Measurements from ENCODE around the gene TFF3.
A peak's percentile ranks its signal among the peaks of the same experiment; 100 is the strongest.

The TFF3 gene, protein sequence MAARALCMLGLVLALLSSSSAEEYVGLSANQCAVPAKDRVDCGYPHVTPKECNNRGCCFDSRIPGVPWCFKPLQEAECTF

DNA sequence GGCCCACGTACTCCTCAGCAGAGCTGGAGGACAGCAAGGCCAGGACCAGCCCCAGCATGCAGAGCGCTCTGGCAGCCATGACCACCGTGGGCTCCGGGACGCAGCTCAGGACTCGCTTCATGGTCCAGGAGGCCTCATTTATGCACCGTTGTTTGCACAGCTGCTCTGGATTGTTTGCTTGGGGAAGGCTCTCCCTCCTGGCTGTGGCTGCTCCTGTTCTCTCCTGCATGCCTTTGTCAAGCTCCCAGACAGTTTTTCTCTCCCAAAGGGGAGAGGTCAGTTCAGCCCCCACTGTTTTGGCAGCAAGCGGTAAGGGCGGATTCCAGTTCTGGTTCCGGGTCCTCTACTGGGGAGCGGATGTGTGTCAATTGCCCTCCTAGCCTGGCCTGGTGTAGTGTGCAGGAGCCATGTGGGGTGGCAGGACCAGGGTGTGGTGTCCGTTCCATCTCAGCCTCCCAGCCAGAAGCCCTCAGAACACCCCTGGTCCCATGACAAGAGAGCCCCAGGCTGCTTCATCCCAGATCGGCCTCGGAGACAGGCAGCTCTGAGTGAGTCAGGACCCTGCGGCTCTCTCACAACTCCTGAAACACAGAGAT is at the start of gene TFF3:
Gene TFF3 (minus strand): TSS at position 114 of the 596 bp plus-strand sequence. CDS start 35 bp downstream, at position 79.
- DNase-seq = peak; percentile 96

DNA sequence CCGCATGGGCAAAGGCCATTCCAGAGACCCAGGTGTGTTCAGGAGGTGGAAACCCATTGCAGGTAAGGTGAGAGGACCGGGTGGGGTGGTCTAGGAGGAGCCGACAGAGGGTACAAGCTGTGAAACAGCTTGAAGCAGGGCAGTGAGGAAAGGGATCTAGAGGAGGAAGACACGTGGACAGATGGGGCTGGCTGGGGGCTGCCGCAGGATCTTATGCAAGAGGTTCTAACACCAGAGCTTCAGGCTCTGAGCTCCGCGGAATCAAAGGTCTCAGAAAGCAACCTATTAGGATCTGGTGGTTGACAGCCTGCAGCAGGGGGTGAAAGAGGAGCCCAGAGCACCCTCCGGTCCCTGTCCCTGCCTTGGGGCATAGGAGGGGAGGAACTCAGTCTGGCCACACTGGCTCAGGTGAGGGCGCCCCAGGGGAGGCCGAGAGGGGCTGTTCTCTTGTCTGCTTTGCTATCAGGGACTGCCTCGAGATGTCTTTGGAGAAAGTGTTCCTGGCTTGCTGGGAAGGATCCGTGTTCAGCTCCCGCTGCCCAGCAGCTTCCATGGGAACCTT is 49.2 kb upstream of the TFF3 start:
- DNase-seq = no peak

DNA sequence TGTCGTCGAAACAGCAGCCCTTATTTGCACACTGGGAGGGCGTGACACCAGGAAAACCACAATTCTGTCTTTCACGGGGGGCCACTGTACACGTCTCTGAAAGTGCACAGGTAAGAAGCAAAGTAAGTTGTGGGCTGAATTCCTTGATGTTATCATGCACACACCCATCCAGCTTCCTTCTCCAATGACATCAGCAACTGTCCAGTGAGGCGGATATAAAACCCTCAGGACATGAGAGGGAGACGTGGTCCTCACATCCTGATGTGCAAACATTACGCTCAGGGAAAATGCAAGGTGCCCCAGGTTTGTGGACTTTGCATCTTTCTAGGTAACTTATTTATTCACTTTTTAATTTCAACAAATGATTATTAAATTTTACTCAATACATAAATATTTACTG is 48.1 kb upstream of the TFF3 start:
- DNase-seq = no peak

DNA sequence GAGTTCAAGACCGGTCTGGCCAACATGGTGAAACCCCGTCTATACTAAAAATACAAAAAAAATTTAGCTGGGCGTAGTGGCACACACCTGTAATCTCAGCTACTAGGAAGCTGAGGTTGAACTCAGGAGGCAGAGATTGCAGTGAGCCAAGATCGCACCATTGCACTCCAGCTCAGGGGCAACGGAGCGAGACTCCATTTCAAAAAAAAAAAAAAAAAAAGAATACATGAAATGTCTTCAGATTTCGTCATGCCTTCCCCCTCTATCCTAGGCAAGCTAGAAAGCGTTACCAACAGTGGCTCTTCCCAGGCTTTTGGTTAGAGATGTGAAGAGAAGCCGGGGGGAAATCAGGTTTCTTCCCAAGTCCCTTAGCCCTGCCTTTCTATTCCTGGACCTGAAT is 47.5 kb upstream of the TFF3 start:
- DNase-seq = no peak

DNA sequence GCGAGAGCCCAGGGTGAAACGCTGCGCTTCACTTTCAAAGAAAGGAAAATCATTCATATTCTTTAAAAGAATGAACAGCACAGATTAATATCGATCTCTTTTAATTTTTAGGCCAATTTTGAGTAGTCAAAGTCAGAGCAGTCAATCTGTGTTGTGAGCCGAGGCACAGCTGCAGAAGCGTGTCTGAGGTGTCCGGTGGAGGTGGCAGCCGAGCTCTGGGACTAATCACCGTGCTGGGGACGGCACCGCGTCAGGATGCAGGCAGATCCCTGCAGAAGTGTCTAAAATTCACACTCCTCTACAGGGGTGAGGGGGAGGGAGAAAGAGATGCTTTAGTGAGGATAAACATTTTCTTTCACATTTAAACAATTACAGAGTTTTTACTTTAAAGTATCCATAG is 47.0 kb upstream of the TFF3 start:
- DNase-seq = no peak

DNA sequence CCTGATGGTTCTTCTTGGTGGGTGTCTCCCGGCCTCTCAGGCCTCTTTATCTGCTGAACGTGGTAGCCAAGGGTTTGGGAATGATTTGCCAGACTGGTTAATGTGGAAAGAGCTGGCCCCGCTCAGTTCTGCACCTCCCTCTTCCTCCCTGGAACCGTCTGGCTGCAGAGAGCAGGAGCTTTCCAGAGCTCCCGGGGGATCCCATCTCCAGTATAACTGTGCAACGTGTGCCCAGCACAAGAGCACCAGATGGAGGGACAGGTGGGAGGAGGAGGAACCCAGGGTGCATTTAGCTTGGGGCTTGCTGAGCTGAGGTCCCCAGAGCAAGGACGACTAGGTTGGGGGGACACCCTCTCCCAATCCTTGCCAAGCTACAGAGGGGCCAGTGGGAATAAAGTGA is 46.1 kb upstream of the TFF3 start:
- DNase-seq = no peak

DNA sequence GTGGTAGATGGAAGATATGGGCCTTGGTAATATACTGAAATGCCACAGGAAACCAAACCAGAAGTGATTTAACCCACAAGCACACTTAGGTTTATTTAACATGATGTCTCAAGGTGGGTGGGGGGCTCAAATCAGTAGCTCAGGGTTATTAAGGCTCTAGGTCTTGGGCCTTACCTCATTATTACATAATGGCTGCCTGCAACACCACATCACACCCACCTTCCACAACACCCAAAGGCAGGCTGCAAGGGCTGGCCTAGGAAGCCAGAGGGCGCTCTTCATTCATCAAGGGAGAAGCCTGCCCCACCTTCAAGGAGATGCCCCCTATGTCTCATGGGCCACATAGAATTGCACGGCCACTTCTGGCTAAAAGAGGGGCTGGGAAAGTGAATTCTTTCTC is 45.1 kb upstream of the TFF3 start:
- no peak for DNase-seq

DNA sequence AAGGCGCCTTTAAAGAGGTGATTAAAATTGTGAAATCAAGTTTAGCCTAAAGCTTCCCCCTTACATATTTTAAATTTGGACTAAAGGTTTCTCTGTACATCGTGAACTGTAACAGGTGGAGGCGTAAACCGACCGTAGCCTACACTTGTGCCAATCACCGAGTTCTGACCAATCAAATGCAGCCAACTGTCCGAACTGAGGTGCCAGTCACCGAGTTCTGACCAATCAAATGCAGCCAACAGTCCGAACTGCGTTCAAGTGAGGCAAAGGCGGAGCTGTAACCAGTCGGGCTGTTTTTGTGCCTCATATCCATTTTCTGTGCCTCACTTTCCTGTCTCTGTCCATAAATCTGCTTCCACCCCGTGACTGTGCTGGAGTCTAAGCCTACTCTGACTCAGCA is 43.7 kb upstream of the TFF3 start:
- DNase-seq = no peak

DNA sequence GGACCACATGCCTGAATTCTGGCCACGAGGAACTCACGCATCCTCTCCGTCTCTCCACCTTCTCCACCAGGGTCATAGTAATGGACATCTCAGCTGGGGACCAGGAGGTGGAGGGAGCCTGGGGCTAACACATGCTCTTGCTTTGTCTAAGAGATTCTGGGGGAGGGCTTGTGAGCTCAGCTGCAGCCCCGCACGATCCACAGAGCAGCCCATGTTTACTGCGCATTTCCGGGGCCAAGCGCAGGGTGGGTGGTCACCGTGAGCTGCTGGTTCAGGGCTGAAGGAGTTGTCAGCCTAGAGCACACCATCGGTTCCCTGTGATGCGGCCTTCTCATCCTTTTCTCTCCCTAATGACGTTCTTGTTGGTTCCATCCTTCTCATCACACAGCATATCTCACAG is 43.1 kb upstream of the TFF3 start:
- DNase-seq = no peak

DNA sequence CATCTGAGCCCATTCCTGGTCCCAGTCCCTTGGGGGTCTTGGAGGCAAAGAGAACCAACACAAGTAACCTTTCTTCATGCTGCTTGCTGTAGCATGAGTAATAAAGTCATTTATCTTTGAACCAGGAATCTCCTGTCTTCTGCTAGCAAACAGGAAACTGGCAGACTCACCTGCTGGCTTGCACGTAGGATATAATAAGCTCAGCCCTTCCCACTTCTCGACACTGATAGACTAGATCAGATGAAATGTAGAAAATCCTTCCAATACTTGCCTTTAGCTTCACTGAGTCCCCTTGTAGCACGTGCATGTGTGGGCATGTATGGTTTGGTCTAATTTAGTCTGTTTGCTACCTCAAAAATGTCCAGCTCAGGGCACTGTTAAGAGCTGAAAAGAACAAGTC is 42.1 kb upstream of the TFF3 start:
- DNase-seq = no peak

DNA sequence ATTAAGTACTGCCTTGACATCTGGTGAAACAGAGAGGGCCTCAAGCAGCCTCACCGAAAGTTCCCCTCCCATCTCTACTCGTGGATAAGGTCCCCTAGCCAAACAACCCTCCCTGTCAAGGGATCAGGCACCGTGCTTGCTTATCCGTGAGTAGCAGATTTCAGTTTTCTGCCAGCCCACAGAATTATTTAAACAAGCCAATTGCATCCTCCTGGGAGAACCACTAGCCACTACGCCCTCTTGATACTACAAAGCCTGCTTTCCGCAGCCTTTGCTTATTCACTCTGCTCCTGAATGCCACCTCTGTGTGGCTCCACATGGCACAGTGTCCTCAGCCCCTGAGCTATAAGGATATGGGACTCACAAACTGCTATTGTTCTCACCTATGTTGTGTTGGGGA is 41.4 kb upstream of the TFF3 start:
- no peak for DNase-seq

DNA sequence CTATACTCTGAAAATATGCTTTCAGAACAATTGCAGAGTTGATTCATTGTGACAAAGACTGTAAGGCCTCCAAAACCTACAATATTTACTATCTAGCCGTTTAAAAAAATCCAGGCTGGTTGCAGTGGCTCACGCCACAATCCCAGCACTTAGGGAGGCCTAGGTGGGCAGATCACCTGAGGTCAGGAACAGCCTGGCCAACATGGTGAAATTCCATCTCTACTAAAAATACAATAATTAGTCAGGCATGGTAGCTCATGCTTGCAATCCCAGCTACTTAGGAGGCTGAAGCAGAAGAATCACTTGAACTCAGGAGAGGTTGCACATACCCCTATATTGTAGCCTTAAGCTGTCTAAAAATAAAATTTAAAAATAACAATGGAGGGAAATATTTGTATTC is 40.8 kb upstream of the TFF3 start:
- no peak for DNase-seq

DNA sequence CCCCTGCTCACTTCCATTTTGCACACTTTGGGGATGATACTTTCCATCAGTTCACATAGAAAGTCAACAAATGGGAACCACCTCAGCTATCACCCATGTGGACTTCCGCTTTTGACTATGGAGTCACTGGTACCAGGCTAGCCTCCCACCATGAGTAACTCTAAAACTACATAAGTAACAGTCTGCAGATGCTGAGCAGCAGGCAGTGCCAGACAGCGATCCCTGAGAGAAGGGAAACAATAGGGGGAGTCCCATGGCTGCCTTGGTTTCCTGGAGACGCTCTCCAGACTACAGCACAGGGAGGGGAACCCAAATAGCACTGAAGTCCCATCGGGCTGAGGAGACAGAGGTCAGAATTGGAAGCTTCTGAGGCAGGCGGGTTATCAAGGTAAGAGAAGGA is 38.4 kb upstream of the TFF3 start:
- DNase-seq = no peak

DNA sequence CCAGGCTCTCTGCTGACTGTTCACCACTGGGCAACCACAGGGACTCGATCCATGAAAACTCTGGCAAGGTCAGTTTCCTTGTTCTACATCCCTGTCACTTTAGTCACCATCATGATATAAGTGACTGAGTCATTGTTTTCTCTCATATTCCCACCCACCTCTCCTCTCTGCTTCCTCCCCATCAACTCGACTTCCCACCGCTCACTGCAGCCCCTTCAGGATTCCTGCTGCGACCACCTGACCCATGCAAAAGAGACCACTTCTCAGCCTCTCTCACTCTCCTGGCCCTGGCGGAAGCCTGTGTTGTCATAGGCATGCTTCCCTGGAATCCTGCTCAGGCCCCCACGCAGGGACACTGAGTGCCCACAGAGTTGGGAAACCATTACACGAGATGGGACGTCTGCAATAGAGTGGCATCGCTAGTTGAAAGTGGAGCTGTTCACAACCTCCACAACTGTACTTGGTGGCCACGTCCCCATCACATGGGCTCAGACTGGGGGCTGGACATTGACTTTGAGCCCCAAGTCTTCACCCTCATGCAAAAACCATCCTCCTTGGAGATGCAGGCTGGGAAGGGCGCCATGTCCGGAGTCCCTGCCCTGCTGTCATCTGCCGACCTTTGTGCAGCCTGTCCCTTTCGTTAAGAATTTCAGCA is 37.4 kb upstream of the TFF3 start:
- DNase-seq = no peak

DNA sequence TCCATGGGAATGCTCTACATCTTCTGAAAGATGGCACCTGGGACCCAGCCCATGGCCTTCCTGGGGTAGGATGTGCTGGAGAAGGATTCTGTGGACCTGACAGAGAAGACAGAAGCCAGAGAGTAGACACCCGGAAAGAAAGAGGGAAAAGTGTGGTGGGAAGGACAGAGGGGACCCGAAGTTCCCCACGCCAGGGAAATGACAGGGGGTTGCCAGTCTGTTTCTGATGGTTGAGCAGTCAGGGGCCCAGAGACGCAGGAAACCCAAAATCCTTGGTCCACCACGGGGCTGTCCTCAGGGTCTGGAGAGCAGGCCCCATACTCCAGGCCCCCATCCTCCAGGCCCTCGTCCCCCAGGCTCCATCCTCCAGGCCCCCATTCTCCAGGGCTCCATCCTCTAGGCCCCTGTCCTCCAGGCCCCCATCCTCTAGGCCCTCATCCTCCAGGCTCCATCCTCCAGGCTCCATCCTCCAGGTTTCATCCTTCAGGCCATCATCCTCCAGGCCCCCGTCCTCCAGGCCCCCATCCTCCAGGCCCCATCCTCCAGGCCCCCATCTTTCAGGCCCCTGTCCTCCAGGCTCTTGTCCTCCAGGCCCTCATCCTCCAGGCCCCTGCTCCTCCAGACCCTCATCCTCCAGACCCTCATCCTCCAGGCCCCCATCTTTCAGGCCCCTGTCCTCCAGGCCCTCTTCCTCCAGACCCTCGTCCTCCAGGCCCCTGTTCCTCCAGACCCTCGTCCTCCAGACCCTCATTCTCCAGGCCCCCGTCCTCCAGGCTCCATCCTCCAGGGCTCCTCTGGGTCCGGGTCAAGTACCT is 36.6 kb upstream of the TFF3 start:
- DNase-seq = no peak

DNA sequence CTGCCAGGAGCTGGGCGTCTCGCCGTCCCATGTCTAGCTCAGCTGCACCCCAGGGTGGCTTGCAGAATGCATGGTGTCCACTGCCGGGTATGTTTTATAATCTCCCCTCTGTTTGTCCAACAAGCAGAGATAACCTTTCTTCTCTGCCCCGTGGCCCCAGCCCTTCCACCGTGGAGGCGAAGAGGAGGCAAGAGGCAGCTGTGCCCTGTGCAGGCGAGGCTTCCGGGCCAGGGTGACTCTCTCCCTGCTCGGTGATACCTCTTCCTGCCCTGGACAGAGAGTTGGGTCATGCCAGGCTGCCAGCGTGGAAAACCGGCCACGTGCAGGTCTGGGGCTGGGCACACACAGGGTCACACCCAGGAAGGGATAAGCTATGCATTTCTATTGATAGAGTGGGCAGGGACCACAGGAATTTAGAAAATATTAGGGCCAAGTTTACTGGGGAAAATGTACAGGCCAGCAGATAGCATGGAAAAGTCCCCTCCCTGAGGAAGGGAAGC is 35.8 kb upstream of the TFF3 start, which contains the start of gene TFF2:
Gene TFF2 (minus strand): TSS at position 68 of the 500 bp plus-strand sequence. CDS start 37 bp downstream, at position 31.
- DNase-seq = no peak

DNA sequence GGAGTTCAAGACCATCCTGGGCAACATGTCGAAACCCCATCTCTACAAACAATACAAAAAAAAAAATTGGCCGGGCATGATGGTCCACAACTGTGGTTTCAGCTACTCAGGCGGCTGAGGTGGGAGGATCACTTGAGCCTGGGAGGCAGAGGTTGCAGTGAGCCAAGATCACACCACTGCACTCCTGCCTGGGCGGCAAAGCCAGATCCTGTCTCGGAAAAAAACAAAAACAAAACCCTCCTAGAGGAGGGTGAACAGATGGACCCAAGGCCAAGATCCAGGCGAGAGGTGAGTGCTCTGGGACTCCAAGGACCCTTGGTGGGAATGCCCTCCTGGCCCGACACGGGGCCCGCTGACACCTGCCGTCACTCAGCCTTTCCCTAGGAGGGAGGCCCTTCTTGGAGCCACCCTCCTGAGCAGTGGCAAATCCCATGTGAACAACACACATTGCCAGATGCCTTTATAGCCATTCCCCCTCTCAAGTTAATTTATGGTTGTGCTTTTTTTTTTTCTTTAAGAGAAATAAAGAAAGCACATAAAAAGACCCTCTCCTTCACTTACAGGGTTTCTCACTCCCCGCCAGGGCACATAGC is 35.2 kb upstream of the TFF3 start:
- DNase-seq = no peak

DNA sequence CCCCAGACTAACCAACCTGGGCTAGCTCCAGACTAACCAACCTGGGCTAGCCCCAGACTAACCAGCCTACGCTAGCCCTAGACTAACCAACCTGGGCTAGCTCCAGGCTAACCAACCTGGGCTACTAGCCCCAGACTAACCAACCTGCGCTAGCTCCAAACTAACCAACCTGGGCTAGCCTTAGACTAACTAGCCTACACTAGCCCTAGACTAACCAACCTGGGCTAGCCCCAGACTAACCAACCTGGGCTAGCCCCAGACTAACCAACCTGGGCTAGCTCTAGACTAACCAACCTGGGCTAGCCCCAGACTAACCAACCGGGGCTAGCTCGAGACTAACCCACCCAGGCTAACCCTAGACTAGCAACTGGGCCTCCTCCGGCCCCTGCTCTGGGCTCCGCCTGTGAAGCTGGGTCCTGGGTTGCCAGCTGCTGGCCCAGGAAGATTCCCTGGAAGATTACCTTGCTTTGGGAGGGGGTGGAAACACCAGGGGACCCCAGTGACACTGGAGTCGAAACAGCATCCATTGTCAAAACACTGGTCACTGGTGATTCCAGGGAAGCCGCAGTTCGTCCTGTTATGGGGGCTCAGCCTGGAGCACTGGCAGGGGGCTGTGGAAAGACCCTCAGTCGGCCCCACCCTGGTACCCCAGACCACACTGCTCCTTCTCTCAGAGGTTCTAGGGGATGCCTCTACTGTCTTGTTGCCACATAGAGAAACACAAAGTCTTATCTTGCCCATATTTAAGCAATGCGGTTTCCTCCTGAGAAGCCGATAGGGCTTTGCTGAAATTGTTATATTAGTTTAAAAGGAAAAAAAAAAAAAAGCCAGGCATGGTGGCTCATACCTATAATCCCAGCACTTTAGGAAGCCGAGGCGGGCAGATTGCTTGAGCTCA is 34.5 kb upstream of the TFF3 start:
- DNase-seq = no peak

DNA sequence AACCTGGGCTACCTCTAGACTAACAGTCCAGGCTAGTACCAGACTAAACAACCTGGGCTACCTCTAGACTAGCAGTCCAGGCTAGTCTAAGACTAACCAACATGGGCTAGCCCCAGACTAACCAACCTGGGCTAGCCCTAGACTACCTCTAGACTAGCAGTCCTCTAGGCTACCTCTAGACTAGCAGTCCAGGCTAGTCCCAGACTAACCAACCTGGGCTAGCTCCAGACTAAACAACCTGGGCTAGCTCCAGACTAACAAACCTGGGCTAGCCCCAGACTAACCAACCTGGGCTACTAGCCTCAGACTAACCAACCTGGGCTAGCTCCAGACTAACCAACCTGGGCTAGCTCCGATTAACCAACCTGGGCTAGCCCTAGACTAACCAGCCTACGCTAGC is 33.6 kb upstream of the TFF3 start:
- DNase-seq = no peak

DNA sequence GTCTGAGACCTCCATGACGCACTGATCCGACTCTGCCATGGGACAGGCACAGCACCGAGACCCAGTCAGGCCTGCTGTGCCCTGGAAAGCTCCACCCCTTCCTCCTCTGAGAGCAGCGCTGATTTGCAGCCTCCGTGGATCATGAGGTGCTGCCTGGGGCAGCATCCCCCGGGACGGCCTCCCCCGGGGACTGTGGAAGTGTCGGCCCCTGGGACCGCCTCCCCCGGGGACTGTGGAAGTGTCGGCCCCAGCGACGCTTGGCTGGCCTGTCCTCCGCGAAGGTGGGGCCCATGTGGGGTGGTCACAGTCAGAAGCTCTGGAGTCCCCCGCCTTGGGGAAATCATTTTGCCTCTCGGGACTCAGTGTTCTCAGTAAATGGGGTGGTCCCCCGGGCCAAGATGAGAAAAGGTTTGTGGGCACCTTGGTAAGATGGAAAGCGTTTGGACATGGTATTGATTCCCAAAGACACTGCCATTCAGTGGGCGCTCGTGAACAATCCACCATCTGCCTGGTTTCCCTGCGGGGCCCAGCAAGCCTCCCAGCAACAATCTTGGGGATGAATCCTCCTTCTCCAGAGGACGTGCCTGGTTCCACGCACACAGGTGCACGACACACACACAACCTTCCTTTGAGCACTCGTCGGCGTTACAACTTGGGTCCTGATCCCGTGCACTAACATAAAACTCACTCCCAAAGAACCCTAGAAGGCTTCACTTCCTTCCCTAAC is 32.6 kb upstream of the TFF3 start:
- DNase-seq = no peak

Measured in NCI-H510A treated with DMSO at 0.1 percent for 48 hours (cell line).